HUES6 (cell line): ENCODE results near the gene GJD3.

Source experiments
- H3K27ac ChIP-seq: 2 replicates; pipeline ENCODE4 v1.7.0; 2013; ENCODE audit warnings: low read depth, mild to moderate bottlenecking, low read length, inconsistent platforms
- H3K27me3 ChIP-seq: 2 replicates; pipeline ENCODE4 v1.6.1; 2013; ENCODE audit warnings: low read length; ENCODE audit not compliant: control insufficient read depth, insufficient read depth
- H3K36me3 ChIP-seq: 2 replicates; pipeline ENCODE4 v1.6.1; 2013; ENCODE audit warnings: low read length; ENCODE audit not compliant: control insufficient read depth, insufficient read depth
- H3K4me1 ChIP-seq: 2 replicates; pipeline ENCODE4 v1.6.1; 2013; ENCODE audit warnings: low read length; ENCODE audit not compliant: control insufficient read depth, insufficient read depth
- H3K4me3 ChIP-seq: 2 replicates; pipeline ENCODE4 v1.5.1; 2013; ENCODE audit warnings: low read depth, low read length
- H3K9ac ChIP-seq: one replicate; pipeline ENCODE4 v1.6.1; 2013; ENCODE audit warnings: mild to moderate bottlenecking, low read length
- H3K9me3 ChIP-seq: 2 replicates; pipeline ENCODE4 v1.6.1; 2013; ENCODE audit warnings: low read depth, low read length; ENCODE audit not compliant: control insufficient read depth, insufficient read depth

GJD3 gene

GRCh38 chr17:40335620-40336019 lies 28.9 kb downstream of the GJD3 start:
- Histone ChIP-seq H3K9me3 (no peaks in the 10 kb centered on the region), H3K4me3 (no peak overlapping the region), H3K4me1 (peaks cover 15% of the 10 kb centered on the region; the same call in 1 of the 2 replicates), H3K9ac (no peak overlapping the region), H3K27ac (no peak overlapping the region), H3K36me3 (no peaks in the 10 kb centered on the region), H3K27me3 (peaks cover 46% of the 10 kb centered on the region)

- H3K27ac ChIP-seq: no peak overlapping the region
- peaks cover 21% of the 10 kb centered on the region; the same call in 1 of the 2 replicates for H3K4me1 ChIP-seq
- no peak overlapping the region for H3K9ac ChIP-seq
- no peaks in the 10 kb centered on the region for H3K36me3 ChIP-seq
- H3K27me3 ChIP-seq: peaks cover 29% of the 10 kb centered on the region
- no peaks in the 10 kb centered on the region for H3K9me3 ChIP-seq
- no peak overlapping the region for H3K4me3 ChIP-seq
Observed at GRCh38 chr17:40333781-40334448, 30.6 kb downstream of the GJD3 start.

GRCh38 chr17:40331743-40332641 lies 32.5 kb downstream of the GJD3 start:
- no peaks in the 10 kb centered on the region for H3K36me3 ChIP-seq
- H3K27me3 ChIP-seq: peaks cover 15% of the 10 kb centered on the region; the same call in 1 of the 2 replicates
- no peaks in the 10 kb centered on the region for H3K9me3 ChIP-seq
- no peak overlapping the region for H3K4me3 ChIP-seq
- H3K27ac ChIP-seq: no peak overlapping the region
- peaks cover 21% of the 10 kb centered on the region; the same call in 1 of the 2 replicates for H3K4me1 ChIP-seq
- H3K9ac ChIP-seq: no peak overlapping the region

- no peak overlapping the region for H3K27ac ChIP-seq
- H3K9ac ChIP-seq: no peak overlapping the region
- H3K4me3 ChIP-seq: no peak overlapping the region
- H3K27me3 ChIP-seq: peaks cover 12% of the 10 kb centered on the region; the same call in 1 of the 2 replicates
- no peaks in the 10 kb centered on the region for H3K9me3 ChIP-seq
- peaks cover 21% of the 10 kb centered on the region; the same call in 1 of the 2 replicates for H3K4me1 ChIP-seq
- no peaks in the 10 kb centered on the region for H3K36me3 ChIP-seq
Observed at GRCh38 chr17:40330850-40331470, 33.6 kb downstream of the GJD3 start.

GRCh38 chr17:40329839-40330794 lies 34.4 kb downstream of the GJD3 start:
- Histone ChIP-seq H3K27ac (no peak overlapping the region), H3K36me3 (no peaks in the 10 kb centered on the region), H3K4me1 (peaks cover 20% of the 10 kb centered on the region; the same call in 1 of the 2 replicates), H3K9me3 (no peaks in the 10 kb centered on the region), H3K27me3 (peaks cover 8% of the 10 kb centered on the region; the same call in 1 of the 2 replicates), H3K9ac (no peak overlapping the region), H3K4me3 (no peak overlapping the region)

GRCh38 chr17:40328386-40328766 lies 36.2 kb downstream of the GJD3 start:
- H3K27me3 ChIP-seq: no peaks in the 10 kb centered on the region
- no peak overlapping the region for H3K4me3 ChIP-seq
- no peak overlapping the region for H3K9ac ChIP-seq
- peaks cover 10% of the 10 kb centered on the region; the same call in 1 of the 2 replicates for H3K4me1 ChIP-seq
- H3K27ac ChIP-seq: no peak overlapping the region
- H3K36me3 ChIP-seq: no peaks in the 10 kb centered on the region
- no peaks in the 10 kb centered on the region for H3K9me3 ChIP-seq

- Histone ChIP-seq H3K9me3 (no peaks in the 10 kb centered on the region), H3K4me3 (no peak overlapping the region), H3K9ac (no peak overlapping the region), H3K4me1 (peaks cover 15% of the 10 kb centered on the region; the same call in 1 of the 2 replicates), H3K27ac (no peak overlapping the region), H3K27me3 (no peaks in the 10 kb centered on the region), H3K36me3 (no peaks in the 10 kb centered on the region)
Observed at GRCh38 chr17:40327735-40328385, 36.7 kb downstream of the GJD3 start.

GRCh38 chr17:40327244-40327729 lies 37.2 kb downstream of the GJD3 start:
- no peak overlapping the region for H3K4me3 ChIP-seq
- H3K4me1 ChIP-seq: peaks cover 21% of the 10 kb centered on the region
- no peak overlapping the region for H3K9ac ChIP-seq
- H3K27ac ChIP-seq: no peak overlapping the region
- no peaks in the 10 kb centered on the region for H3K27me3 ChIP-seq
- no peaks in the 10 kb centered on the region for H3K9me3 ChIP-seq
- no peaks in the 10 kb centered on the region for H3K36me3 ChIP-seq

GRCh38 chr17:40326832-40327199 lies 37.7 kb downstream of the GJD3 start:
- Histone ChIP-seq H3K9me3 (no peaks in the 10 kb centered on the region), H3K27me3 (no peaks in the 10 kb centered on the region), H3K9ac (no peak overlapping the region), H3K27ac (no peak overlapping the region), H3K4me3 (no peak overlapping the region), H3K4me1 (peaks cover 25% of the 10 kb centered on the region), H3K36me3 (no peaks in the 10 kb centered on the region)
